HG02852 (cell line): ENCODE data around the gene ADPRH.
"Not testable (repeated sequence)": the region's sequence is repeated elsewhere in the genome, so short reads cannot be mapped to it uniquely, and the experiment has no call there.

ENCODE experiments used
- ATAC-seq: cut with Tn5 transposase; IDR thresholded peaks from one replicate; pipeline ENCODE4 v1.9.1; 2021; ENCODE audit warnings: mild to moderate bottlenecking, moderate library complexity; ENCODE audit not compliant: unreplicated experiment

The ADPRH gene

DNA sequence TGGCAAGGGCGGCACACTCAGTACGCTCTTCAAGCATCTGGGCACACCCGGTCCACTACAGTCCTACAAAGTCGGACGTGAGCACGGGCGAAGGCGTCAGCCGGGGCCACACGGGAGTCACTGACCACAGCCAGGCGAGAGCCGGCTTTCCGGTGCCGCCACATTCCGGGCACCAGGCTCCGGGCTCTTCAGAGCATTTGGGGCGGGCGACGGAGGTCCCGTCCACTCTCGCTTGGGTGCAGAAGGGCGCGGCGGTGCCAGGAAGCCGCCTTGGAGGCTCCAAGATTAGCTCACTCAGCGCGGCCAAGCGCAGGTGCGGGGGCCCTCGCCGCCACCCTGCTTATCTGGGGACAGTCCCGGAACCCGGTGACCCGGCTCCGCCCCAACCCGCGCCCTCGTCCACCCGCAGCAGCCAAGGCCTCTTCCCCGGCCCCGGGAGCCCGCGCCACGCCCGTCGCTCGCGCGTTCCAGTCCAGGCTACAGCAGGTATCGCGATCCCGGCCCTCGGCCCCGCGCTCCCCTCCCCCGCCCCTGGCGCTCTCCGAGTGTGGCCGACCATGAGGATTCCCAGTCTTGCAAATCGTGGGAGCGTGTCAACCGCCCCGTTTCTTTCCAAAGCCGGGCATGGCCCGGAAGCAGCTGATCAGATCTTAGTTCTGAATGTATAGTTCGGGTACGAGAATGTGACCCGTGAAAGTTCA, at the start of gene ADPRH:
ADPRH (plus strand) TSS at position 127 of the 701 bp plus-strand sequence. CDS start 2,678 bp downstream, outside the sequence.
- peak; percentile 66 for ATAC-seq

DNA sequence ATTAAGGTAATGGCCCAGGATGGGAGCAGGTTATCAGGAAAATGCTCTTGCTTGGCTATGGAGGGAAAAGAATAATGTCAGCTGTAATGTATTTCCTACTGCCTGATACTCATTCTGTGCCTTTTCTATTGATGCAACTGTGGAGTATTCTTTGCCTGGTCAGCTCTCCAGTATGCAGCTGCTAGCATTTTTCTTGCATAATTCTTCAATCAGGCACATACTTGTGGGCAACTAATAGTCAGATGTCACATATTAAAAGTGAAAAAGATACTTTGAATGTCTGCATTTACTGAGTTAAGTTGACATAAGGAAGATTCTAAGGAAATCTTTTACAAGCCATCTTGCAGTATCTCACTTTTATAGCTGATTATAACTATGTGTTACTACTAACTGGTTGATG, 49.4 kb upstream of the ADPRH start:
- no peak for ATAC-seq

DNA sequence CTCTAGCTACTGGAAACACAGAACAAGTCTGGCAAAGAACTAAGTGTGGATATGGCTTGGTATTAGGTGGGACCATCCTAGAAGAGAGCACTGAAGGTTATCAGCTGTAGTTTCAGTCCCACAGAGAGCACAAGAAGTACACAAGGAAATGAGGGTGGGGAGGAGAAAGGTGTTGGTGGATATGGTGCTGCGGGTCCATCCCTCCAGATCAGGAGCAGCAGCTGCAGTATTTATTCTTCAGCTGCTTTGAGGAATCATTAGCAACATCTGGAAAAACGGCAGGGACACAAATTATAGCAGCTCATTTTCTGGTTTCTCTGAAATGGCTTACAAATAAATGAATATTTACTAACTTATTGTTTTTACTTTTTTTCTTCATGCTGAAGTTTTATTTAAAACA, 48.8 kb upstream of the ADPRH start:
- no peak for ATAC-seq

DNA sequence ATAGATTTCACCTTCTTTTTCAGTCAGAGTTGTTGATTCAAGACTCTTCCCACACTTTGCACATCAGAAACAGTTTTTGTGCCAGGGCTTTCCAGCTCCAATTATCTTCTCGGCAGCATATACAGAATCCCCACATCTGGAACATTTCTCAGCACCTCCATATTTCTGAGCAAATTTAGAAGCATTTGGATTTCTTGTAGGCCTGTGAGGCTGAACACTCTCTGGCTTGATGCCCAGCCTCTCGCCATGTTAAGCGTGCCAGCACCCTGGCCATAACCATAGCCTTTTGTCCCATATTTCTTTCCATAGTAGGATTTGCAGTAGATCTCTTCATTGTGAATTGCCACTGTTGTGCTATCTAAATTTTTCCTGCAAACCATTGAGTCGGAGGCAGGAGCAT, 48.1 kb upstream of the ADPRH start:
- ATAC-seq: no peak

DNA sequence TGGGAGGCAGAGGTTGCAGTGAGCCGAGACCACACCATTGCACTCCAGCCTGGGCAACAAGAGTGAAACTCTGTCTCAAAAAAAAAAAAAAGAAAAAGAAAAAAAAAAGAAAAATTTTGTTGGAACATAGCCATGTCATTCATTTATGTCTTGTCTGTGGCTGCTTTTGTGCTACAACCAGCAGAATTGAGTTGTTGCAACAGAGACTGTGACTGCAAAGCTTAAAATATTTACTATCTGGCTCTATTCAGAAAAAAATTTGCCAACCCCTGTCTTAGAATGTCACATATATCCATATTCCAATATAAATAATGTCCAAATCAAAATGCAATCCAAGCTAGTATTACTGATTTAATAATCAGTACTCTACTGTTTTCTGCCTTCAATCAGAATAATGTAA, 45.0 kb upstream of the ADPRH start:
- no peak for ATAC-seq

DNA sequence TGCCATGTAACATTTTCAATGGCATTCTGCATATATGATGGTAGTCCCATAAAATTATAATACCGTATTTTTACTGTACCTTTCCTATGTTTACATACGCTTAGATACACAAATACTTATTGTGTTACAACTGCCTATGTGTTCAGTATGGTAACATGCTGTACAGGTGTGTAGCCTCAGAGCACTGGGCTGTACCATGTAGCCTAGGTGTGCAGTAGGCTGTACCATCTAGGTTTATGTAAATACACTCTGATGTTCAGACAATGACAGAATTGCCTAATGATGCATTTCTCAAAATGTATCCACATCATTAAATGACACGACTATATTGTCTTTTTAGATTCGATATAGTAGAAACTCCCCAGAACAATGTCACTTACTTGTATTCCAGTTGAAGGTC, 42.5 kb upstream of the ADPRH start:
- ATAC-seq: no peak

DNA sequence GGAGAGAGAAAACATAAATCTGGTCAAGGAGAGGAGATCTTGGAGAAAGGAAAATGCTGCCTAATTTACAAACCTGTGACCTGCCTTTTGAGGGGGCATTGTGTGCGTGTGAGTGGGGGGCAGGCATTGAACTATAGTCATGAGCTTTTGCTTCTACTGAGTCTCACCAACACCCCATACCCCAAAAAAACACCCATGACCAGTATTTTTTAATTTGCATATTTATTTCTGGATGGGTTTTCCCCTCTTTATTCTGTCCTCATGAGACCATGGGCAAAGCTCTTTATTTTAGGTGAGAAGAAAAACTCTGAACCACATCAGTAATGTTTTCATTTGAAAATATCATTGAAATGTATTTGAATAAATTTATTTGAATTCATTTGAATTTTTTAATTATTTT, 40.5 kb upstream of the ADPRH start:
- ATAC-seq: no peak

DNA sequence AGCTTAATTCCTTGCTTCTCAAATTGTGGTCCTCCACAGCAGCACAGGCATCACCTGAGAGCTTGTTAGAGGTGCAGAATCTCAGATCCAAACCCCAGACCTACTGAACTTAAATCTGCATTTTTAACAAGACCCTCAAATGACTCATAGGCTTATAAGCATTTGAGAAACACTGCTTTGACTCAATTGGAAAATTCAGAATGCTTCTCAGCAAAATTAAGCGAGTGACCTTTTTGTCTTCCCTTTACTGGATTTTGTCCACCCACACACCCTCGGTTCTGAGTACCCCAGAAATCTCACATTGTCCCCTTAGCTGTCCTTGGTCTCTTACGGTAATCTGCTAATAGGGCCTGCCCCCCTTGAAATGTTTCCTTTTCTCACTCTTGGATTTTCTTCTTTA, 37.7 kb upstream of the ADPRH start:
- ATAC-seq: no peak

DNA sequence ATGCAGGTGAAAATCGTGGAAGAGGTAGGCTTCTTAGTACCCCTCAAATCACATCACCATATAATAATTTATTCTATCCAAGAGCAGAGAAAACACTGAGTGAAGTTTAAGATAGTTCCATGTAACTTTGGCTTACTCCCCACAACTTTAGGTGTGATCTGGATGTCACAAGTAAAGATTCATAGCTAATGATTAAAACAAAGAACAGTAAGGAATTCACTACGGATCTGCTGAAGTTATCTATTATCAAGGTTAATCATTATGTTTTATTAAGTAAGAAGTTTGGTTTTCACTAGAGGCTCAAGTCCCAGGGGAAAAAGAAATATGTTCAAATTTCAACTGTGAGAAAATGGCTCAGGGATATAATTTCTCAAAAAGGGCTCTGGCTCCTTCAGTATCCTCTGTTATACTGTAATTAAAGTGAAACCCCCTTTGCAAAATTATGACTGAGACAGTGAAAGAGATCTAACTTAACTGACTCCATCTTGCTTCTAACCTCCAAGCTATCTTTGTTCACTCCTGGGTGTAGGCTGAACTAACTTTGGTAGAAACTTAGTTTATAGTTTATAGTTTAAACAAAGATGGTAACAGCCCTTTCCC, 37.0 kb upstream of the ADPRH start:
- no peak for ATAC-seq

DNA sequence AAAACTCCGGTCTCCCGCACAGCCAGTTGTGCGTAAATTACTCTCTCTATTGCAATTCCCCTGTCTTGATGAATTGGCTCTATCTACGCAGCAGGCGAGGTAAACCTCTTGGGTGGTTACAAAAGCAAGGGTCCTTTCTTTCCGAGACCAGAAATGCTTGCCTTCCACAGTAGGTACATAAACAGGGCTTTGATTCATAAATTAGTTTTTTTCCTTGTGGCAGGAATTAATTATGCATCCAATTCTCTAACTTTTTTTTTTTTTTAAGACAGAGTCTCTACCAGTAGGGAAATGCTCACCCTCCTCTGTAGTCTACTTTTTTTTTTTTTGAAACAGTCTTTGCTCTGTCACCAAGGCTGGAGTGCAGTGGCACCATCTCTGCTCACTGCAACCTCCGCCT, 36.1 kb upstream of the ADPRH start:
- no peak for ATAC-seq

DNA sequence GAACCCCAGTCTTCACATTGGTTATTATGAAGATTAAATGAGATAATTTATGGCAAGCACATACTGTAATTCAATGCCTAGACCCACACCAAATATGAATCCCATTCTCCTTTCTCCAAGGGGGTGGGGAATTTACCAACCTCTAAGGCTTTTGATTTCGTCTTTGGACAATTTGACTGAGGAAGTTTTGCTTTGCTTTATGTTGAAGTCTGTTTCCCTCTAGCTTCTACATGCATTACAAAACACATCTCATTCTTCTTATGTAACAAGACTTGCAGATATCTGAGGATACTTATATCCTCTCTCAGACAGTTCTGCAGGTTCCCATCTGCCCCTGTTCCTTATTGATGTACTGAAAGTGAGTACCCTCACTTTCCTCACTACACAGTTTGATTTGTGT, 32.1 kb upstream of the ADPRH start:
- no peak for ATAC-seq

DNA sequence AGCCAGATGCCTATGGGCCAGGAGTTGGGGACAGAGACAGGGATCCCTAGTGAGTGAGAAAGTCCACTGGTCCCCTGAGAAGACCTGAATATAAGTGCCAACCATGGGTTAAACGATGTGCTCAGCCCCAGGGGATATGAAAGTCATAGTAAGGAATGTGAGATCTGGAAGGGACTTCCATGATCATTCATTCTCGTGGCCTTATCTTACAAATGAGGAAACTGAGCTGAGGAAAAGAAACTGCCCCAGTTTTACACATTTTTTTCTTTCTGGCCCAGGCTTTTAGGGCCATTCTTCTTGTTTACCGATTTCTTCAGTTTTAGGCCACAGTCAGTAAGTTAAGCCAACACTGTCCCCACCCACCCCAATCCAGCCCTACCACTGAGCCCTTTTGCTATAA, 31.0 kb upstream of the ADPRH start:
- no peak for ATAC-seq

DNA sequence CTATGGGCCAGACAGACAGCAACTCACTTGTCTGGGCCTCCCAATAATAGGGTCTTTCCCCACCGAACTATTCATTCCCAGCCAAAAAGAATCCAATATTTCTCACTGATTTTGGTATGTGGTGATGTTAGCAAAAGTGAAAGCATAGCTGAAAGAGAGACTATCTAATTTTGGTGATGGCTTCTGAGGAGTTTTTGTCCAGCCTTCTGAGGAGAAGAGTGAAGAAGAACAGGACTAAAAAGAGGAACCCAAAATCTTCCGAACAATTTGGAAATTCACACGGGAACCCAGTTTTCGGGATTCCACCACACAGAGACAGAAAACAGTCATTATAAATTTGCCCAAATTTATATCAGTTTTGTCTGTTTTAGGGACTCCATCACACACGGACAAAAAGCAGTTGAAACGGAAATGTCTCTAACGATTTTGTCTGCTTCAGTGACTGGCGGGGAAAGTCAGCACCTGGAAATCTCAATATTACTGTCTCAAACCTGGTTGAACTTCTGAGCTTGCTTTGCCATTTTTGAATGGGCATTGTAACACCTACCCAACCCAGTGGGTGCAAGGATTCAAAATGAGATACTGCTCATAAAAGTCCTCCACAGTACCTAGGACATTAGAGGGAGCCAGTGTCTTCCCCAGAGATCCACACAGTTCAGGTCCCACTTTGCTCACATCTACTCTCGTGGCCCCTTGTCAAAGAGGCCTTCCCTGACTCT, 28.9 kb upstream of the ADPRH start:
- peak; percentile 38 for ATAC-seq

DNA sequence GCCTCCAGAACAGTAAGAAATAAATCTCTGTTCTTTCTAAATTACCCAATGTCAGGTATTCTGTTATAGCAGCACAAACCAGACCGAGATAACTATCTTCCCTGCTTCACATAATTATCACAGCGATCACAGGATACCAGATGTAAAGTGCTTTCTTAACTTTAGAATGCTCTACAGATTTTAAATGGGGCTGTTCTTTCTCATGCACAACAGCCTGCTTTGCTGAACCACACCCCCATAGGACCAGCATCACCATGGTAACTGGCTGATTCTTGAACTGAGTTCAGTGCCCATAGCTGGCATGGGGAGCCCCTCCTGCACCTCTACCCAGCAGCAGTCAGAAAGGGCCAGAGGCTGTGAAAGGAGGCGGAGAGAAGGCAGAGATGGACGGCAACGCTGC, 27.7 kb upstream of the ADPRH start:
- ATAC-seq: no peak

DNA sequence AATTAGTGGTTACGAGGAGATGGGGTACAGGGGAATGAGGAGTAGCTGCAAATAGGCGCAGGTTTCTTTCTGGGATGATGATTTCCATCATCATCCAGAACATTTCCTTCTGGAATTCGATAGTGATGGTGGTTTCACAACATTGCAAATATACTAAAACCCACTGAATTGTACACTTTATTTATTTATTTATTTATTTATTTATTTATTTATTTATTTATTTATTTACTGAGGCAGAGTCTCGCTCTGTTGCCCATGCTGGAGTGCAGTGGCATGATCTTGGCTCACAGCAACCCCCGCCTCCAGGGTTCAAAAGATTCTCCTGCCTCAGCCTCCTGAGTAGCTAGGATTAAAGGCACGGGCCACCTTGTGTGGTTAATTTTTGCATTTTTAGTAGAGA, 26.4 kb upstream of the ADPRH start:
- not testable (repeated sequence) for ATAC-seq

DNA sequence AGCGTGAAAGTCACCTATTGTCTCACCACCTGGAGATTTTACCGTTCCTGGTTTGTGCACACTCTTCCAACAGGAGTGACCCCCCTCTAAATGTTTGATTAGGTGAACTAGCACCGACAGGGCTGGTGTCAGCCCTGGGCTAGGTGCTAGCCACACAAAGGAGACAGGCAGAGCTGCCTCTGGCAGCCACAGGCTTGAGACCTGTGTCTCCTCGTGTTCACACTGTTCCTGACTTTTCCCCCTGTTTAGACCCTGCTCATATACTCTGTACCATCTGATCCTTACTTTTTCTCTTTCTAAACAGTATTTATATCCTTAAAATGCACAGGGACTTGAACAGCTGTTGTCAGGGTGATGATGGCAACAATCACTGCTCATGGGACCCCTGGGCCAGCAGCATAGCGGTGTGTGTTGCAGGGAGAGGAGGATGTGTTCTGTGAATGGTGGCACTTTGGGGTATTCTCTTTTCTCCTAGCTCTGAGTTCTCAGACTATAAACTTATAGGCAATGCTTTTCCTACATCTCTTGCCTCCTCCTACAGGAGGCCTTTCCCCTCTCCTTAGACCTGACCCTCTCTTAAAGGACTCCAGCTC, 25.4 kb upstream of the ADPRH start:
- no peak for ATAC-seq

DNA sequence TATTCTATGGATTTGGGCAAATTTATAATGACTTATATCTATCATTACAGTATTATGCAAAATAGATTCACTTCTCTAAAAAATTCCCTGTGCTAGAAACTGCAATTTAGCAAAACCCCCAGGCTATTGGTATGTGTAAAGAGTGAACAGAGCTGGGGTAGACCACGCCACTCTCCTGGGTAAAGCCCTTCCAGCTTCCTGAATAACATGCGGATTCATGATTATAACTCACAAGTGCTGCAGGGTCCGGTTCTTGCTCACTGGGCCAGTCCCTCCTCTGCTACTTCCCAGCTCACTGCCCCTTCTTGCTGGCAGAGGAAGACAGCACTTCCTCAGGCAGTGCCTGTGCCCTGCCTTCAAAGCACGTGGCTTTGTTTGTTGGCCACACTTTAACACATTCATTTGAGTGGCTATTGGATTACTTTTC, 24.0 kb upstream of the ADPRH start:
- no peak for ATAC-seq

DNA sequence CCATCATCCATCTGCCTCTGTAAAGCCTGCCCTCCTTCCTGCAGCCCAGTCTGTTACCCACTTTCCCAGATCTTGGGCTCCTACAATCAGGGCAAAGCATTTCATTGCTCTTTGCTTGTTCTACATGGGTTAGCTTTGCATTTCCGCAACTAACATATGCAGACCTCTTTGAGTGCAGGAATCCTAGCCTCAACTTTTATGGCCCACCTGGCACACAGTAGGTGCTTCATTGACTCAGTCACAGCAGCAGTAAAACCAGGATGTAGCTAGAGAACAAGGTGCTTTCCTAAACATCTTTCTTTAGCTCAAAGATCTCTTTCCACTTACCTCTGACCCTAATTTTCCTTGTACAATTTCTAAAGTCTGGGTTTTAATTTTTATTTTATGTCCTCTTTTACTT, 23.4 kb upstream of the ADPRH start:
- no peak for ATAC-seq

DNA sequence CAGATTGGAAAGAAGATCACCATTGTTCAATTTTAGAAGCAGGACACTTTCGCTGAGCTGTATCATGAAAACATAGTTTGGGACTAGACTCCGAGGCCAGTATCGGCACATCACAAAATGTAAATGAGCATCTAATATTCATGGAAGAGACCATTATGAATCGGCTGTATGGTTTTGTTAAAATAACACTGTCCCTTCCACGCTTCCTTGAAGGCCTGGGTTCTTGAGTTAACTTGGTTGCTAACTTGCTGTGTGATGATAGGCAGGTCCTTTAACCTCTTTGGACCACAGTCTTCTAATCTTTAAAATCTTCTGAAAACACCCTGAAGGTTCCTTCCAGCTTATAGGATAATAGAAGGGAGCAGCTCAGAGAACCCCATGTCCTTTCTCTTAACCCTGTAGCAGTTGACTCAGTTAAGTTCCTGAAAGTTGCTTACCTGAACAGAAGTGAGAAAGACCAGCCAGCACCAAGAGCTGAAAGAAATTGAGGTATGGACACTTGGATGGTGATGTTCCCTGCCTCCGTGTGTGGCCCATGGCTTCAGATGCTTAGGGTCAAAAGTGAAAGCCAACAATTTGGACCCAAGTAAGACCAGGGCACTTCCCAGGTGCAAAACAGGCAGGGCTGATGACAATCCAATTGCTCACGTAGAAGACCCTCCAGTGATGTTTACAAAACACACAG, 22.0 kb upstream of the ADPRH start:
- no peak for ATAC-seq

DNA sequence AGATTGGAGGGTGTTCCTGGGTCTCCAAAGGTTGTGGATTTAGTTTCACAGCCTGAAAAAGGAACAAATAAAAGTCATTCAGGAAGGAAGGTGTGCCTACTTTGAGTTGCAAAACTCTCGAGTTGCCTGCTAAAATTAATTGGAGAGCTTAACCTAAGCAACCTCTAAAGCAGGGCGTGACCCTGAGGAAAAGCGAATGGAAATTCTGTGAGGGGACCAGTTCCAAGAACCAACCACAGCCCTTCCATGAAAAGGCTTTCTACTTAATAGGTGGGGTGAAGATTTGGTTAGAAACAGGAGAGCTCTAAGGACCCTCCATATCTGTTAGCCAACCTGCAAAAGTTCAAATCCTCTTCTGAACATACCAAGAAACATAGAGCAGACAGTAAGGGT, 21.4 kb upstream of the ADPRH start:
- ATAC-seq: no peak

DNA sequence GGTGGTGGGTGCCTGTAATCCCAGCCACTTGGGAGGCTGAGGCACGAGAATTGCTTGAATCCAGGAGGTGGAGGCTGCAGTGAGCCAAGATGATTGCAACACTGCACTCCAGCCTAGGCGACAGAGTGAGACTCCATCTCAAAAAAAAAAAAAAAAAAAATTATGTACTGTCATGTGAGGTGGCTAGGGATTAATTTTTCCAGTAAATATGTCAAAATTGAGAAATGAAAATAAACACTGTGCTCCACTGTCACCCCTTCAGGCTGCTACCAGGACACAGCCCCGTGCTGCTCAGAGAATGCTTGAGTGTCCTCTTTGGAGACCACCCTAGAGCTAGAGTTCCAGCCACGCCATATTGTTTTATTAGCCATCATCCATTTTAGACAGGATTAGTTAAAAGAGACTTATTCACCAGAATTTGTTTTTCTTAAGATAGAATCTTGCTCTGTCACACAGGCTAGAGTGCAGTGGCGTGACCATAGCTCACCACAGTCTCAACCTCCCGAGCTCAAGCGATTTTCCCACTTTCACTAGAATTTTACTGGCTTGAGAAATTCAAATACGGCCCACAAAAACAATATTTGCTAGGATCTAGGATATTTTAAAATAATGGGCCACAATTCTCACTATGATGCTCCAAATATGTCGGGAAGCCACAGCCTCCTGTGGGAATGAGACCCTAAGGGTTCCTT, 20.5 kb upstream of the ADPRH start:
- ATAC-seq: no peak
